Measurements from ENCODE around the gene AHNAK2.

Gene AHNAK2

GRCh38 chr14:104984056-104984894 is 6.1 kb upstream of the AHNAK2 start:
- DNase-seq = no peak

GRCh38 chr14:104983231-104983721 is 5.1 kb upstream of the AHNAK2 start:
- DNase-seq = no peak

DNA sequence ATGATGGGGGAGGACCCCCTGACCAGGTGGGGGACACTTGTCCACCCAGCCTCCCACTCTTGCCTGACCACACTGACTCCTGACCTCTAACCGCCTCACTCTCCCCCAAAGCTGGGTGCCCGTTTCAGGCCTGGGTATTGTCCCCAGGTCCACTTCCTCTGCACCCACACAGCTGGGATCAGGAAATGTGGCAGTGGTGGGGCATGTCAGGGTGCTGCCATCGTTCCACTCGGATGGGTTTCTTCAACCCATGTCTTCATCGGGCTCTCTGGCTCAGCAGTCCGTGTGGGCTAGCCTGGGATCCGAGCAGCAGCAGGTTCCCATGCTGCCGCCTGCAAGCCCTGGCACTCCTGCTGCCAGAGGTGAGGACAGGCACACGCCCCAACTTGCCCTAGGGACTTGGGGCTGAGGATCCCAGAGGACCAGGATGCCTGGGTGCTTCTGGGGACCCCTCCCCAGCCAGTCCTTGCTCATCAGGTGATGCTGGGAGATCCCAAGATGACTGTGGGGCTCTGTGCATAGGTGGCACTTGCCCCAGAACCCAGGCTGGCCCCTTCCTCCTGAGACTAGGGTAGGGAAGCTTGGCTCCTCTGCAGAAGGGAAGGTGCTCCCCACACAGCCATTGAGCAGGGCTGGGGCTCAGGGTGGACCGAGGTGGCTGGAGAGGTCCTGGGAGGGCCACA is 4.5 kb upstream of the AHNAK2 start:
- no peak for DNase-seq

DNA sequence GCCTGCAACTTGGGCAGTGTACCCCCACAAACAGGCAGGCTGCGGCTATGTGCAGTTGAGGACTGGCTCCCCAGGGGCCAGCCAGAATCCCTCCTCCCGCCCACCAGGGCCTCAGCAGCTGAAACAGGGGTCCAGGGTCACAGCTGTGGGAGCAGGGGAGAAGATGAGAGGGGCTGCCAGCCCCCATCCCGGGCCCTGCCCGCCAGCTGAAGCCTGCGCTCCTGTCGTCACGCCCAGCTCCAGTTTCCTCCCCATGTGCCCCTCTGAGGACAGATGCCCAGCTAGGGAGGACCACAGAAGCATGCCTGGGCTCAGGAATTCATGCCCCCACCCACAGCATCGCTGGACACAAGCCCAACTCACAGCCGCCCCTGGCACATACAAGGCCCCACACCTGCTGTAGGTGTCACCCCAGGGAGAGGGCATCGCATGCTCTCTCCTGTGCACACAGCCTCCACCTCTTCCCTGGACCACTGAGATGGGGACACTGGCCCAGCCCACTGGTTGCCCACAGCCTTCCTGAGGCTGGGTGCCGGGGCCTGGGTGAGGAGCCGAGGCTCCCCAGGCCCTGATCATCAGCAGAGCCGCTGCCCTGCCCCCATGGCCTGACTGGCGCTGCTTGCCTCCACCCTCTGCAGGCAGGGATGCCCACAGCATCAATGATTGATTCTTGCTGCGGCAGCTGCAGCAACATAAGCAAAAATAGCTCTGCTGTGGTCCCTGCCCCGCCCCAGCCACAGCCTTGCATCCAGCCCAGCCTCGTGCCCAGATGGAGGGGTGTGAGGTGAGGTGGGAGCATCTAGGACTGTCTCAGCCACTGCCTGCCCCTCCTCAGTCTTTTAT is 3.7 kb upstream of the AHNAK2 start:
- no peak for DNase-seq

DNA sequence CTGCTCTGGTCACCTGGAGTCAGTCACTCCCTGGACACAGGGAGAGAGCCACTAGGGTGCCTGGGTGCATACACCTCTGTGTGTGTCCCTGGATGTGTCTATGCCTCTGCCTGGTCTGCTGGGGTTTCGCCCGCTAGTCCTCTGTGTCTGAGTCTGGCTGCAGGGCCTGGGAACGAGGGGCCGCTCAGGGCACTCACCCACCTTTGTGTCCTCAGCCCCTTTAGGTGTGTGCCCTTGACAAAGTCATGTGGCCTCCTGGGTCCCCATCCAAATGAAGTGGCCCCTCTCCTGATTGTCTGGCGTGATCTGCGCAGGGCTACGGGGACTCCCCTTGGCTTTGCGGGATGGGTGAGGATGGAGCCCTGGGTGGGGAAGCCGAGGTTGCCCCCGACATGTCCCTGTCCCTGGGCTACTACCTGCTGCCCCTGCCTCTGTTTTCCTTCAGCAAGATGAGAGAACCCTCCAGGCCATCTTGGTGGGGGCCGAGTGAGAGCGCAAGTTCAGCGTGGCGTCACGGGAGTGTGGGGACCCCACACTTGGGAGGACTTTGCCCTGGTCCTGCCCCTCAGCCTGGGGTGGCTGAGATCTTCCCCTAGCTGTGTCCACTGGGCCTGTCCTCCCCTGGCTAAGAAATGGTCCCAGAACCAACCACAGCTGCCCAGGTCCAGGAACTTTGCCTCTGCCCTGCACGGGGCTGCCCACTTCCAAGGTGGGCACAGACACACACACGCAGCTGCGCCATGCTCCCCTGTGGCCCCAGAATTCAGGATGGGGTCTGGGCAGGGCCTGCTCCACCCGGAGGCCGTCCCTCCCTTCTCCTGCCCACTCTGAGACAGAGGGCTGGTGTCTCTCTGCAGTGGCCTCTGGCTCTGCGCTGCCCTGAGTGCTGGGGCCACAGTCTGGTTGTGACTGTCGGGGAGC is 2.7 kb upstream of the AHNAK2 start:
- DNase-seq = no peak

DNA sequence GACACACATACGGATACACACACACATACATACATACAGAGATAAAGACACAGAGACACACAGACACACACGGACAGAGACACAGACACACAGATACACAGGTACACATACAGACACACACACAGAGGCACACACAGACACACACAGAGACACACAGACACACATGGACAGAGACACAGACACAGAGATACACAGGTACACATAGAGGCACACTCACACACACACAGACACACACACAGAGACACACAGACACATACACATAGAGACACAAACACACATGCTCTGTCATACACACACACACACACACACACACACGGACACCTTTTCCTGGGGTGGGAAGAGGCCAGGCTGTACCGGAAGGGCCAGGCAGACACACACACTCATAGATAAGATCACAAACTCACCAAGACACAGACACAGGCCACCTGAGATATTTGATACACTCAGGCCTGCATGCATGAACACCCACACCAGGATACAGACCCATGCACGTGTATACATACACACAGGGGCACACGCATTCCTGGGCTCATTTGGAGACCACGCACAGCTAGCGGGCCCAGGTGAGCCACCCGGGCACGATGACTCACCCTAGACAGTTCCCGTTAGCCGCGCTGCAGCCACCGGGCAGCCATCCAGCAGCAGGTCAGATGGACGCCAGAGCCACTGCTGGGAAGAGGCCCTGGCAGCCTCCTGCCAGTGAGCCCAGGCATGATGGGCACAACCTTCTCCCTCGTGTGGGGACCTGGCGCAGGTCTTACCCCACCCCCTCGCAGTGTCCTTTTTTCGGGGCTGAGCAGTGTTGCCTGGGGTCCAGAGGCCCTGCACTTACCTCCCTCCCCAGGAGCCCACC is 1.8 kb upstream of the AHNAK2 start:
- DNase-seq = no peak

- no peak for DNase-seq
Measured at GRCh38 chr14:104978746-104979691, 845 bp upstream of the AHNAK2 start.

GRCh38 chr14:104977008-104977680 is 1.0 kb downstream of the AHNAK2 start:
- DNase-seq = no peak

GRCh38 chr14:104976198-104977007 is 1.8 kb downstream of the AHNAK2 start:
- DNase-seq = peak; percentile 21

DNA sequence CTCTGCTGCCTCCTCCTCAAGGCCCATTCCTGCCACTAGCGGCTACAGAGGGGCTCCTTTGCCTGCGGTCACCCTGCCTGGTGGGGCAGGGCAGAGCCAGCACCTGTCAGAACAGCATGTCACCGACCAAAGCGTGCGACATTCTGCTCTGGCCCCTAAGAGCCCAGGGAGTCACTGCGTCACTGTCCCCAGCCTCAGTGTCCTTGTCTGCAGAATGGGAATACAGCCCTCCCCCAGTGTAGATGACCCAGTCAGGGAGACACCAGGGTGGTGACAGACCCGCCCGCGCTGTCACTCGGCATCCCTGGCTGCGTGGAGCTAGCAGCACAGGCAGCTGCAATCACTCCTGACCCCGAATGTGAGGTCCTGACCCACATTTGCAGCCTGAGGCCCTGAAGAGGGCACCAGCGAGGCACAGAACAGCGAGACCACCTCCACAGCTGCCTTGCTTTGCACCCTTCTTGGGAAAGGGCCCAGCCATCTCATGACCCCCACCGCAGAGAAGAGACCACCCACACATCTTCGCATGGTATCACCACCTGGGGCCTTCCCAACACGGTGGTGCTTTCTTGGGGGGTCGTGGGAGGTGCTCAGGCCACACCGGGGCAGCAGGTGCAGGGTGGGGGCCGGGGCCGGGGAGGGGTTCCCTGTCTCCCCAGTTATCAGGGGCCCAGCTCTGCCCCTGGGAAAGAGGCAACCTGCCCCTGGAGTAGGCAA is 2.5 kb downstream of the AHNAK2 start:
- DNase-seq = no peak

DNA sequence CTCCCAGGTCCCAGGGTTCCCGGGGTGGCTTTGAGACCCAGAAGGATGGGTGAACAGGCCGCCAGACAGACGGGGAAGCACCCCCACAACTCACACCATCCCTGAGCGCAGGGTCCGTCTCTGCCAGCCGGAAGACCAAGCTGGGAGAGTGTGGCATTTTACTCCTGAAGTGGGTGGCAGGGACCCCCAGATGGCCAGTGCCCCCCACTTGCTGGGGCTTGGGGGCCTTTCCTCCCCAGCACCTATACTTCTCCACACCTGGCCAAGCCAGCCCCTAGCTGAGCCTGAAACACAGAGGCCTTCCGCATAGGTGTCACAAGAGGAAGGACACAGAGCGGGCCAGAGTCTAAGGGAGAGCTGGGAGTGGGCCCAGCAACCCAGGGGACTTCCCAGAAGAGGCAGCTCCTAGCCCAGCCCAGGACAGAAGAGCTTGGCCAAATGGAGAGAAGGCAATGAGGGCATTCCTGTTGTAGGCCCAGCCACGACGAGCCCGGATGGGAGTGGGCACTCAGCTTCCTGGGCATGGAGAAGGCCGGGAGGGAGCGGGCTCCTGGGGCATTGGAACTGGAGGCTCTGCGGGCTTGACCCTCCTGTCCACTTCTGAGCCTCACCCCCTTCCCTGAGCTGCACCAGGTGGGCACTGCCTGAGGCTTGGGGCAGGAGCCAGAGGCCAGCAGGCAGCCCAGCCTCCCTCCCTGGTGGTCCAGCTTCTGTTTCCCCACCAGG is 3.3 kb downstream of the AHNAK2 start:
- no peak for DNase-seq

- DNase-seq = no peak
Measured at GRCh38 chr14:104974146-104974541, 4.0 kb downstream of the AHNAK2 start.

- no peak for DNase-seq
Measured at GRCh38 chr14:104973385-104974145, 4.6 kb downstream of the AHNAK2 start.

- no peak for DNase-seq
Measured at GRCh38 chr14:104973135-104973384, 5.1 kb downstream of the AHNAK2 start.

DNA sequence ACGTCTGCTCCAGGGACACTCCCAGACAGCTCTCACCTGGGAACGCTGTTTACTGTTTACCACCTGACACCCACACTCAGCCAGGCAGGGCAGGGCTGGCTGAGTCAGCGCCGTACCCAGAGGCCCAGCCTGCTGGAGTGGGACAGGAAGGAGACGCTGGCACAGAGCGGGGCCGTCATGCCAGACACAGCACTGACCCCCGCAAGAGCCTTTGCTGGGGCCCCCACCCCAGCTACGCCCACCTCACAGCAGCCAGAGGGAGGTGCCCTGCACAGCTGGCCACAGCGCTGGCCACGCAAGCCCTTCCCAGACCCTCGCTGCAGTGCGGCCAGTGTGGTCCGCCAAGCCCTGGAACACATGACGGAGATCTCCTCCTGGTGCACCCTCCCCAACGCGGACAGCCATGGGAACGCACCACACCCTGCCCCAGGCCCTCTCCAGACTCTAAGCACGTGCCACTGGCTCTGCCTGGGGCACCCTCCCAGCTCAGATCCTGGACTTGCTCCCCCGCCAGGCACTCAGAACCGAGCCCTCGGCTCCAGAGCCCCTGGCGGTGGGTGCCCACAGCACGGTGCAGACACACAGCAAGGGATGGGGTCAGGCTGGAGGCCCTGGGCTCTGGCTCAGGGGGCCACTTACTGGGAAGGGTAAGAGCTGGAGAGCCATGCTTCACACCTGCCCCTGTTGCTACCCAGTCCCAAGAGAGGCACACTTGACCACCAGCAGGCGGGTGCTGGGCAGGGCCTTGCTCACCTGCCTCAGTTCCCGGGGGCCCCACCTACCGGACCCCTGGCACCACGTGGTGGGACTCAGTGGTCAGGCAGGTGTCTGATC is 5.7 kb downstream of the AHNAK2 start:
- DNase-seq = no peak
